Glutamatergic neuron (in vitro differentiated cells): ENCODE data around the gene CNOT6L. TPM values are rescaled to one million over a fixed set of nuclear protein-coding genes. Genes with fewer than 3 reads are reported as not detected.

Experiments used
- DNase-seq: peaks from one replicate; pipeline ENCODE4 v3.0.0; 2022
- H3K27ac Mint-ChIP-seq: one replicate; pipeline ENCODE4 v1.8.0; 2020; ENCODE audit warnings: mild to moderate bottlenecking, mixed read lengths, inconsistent platforms; ENCODE audit not compliant: unreplicated experiment
- H3K27me3 Mint-ChIP-seq: one replicate; pipeline ENCODE4 v1.8.0; 2020; ENCODE audit warnings: mild to moderate bottlenecking, moderate library complexity, mixed read lengths, inconsistent platforms; ENCODE audit not compliant: unreplicated experiment
- H3K36me3 Mint-ChIP-seq: one replicate; pipeline ENCODE4 v1.8.0; 2020; ENCODE audit warnings: mild to moderate bottlenecking, mixed read lengths, inconsistent platforms; ENCODE audit not compliant: unreplicated experiment
- H3K4me1 Mint-ChIP-seq: one replicate; pipeline ENCODE4 v1.8.0; 2020; ENCODE audit warnings: mild to moderate bottlenecking, low read depth, mixed read lengths, inconsistent platforms; ENCODE audit not compliant: unreplicated experiment
- H3K4me3 Mint-ChIP-seq: one replicate; pipeline ENCODE4 v1.8.0; 2020; ENCODE audit warnings: mild to moderate bottlenecking, mixed read lengths, inconsistent platforms; ENCODE audit not compliant: unreplicated experiment
- H3K9me3 Mint-ChIP-seq: one replicate; pipeline ENCODE4 v1.8.0; 2020; ENCODE audit warnings: mild to moderate bottlenecking, moderate library complexity, mixed read lengths, inconsistent platforms; ENCODE audit not compliant: unreplicated experiment
- total RNA-seq: library from RNA; stranded (reverse); fragmentation: NEBNext Ultra II Directional; extraction: Animal tissue kit (Norgen Biotek cat#: 25700); gene quantifications from one replicate; pipeline ENCODE4 v1.2.1, GENCODE V29; 2021; ENCODE audit not compliant: unreplicated experiment
- TF ChIP-seq, protein P1 (sequence below): fragments of 200-600 bp; sonication (generic); IDR thresholded peaks from one replicate; pipeline ENCODE4 v1.5.0; 2021; ENCODE audit not compliant: partially characterized antibody, unreplicated experiment

CNOT6L gene
- total RNA-seq, 1 donor from 2014 or later, result 11.9 TPM

DNA sequence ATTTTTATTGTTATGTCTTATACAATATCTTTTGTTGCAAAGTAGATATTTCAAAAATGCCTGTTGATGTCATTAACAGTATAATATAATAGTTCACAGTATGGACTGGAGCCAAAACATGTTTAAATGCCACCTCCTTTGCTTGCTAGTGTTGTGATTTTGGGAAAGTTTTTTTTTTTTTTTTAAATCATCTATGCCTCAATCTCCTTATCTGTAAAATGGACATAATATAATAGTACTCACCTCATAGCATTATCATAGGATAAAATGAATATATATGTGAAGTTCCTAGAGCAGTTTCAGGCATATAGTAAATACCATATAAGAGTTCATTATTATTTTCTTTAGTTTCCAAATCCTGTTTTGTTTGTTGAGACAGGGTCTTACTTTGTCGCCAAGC, 25.2 kb upstream of the CNOT6L start:
- no peaks in the 10 kb centered on the region for H3K27me3 Mint-ChIP-seq

DNA sequence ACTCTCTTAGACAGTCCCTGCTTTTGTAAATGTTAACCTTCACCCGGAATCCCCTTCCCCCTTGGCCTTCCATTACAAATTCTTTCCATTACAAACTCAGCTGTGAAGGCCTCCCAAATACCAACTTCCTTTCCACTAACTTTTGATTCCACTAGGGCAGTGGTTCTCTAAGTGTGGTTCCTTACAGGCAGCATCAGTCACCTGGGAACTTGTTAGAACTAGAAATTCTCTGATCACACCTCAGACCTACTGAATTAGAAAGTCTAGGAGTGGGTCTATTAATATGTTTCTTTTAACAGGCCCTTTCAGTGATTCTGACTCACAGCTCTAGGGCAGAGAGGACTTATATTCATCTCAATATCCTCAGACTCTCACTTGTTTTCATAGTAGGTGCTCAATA, 24.5 kb upstream of the CNOT6L start:
- DNase-seq, result no peak
- Mint-ChIP-seq H3K9me3 (no peaks in the 10 kb centered on the region), H3K27me3 (no peaks in the 10 kb centered on the region), H3K4me3 (no peak overlapping the region), H3K4me1 (no peaks in the 10 kb centered on the region), H3K36me3 (no peaks in the 10 kb centered on the region), H3K27ac (no peak overlapping the region)
- TF ChIP-seq, protein P1, sequence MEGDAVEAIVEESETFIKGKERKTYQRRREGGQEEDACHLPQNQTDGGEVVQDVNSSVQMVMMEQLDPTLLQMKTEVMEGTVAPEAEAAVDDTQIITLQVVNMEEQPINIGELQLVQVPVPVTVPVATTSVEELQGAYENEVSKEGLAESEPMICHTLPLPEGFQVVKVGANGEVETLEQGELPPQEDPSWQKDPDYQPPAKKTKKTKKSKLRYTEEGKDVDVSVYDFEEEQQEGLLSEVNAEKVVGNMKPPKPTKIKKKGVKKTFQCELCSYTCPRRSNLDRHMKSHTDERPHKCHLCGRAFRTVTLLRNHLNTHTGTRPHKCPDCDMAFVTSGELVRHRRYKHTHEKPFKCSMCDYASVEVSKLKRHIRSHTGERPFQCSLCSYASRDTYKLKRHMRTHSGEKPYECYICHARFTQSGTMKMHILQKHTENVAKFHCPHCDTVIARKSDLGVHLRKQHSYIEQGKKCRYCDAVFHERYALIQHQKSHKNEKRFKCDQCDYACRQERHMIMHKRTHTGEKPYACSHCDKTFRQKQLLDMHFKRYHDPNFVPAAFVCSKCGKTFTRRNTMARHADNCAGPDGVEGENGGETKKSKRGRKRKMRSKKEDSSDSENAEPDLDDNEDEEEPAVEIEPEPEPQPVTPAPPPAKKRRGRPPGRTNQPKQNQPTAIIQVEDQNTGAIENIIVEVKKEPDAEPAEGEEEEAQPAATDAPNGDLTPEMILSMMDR, result no peak

More for the DNA sequence above, 25.2 kb upstream of the CNOT6L start:
- no peak overlapping the region for H3K4me3 Mint-ChIP-seq
- DNase-seq, result no peak
- TF ChIP-seq, protein P1, result no peak
- no peaks in the 10 kb centered on the region for H3K9me3 Mint-ChIP-seq
- H3K36me3 Mint-ChIP-seq, result no peaks in the 10 kb centered on the region
- H3K4me1 Mint-ChIP-seq, result no peaks in the 10 kb centered on the region
- H3K27ac Mint-ChIP-seq, result no peak overlapping the region

DNA sequence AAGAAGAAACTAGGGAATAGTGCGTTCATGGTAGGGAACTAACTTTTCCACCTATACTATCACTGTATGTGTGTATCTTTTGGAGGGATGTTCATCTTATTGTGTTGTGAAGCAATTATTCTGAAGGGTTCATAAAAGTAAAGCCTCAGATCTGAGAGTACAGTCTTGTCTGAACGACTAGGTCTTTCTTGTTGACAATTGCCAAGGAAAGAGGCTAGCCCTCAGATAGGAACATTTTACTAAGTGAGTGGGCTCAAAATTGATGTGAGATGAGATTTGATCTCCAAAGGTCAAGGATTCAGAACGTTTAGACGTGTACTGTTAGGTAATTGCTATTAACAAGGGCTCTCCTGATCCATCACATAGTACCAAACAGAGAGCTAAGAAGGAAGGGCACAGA, 15.2 kb upstream of the CNOT6L start:
- no peak for DNase-seq
- no peaks in the 10 kb centered on the region for H3K9me3 Mint-ChIP-seq

DNA sequence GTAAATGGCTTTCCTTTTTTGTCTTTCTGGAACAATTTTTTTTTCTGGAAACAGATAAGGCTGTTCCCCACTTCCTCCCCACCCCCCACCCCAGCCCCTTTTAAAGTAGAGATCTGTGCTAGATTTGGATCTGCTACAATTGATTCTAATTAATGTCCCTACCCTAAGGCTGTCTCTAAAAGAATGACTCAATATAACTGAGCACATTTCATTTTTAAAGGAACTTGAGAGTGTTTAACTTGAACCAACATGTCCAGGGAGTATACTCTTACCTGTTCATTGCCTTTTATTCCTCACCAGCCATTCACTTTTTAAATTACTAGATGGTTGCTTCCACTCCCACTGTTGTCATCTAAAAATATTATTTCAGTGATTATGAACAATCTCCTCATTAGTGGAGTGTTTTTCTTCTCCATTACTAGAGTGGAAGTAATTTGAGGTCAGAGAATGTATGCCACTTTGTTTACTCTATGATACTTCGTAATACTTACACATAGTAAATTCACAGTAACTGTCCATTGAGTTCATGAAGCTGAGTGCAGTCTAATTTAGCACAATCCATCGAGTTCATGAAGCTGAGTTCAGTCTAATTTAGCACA, 14.1 kb upstream of the CNOT6L start:
- TF ChIP-seq, protein P1, result no peak
- no peaks in the 10 kb centered on the region for H3K4me1 Mint-ChIP-seq
- DNase-seq, result no peak
- no peaks in the 10 kb centered on the region for H3K27me3 Mint-ChIP-seq
- H3K9me3 Mint-ChIP-seq, result peaks cover 2% of the 10 kb centered on the region
- no peak overlapping the region for H3K4me3 Mint-ChIP-seq
- no peaks in the 10 kb centered on the region for H3K36me3 Mint-ChIP-seq
- no peak overlapping the region for H3K27ac Mint-ChIP-seq

More for the DNA sequence above, 15.2 kb upstream of the CNOT6L start:
- H3K4me1 Mint-ChIP-seq, result no peaks in the 10 kb centered on the region
- no peaks in the 10 kb centered on the region for H3K36me3 Mint-ChIP-seq
- H3K27me3 Mint-ChIP-seq, result no peaks in the 10 kb centered on the region
- no peak overlapping the region for H3K4me3 Mint-ChIP-seq
- H3K27ac Mint-ChIP-seq, result no peak overlapping the region
- TF ChIP-seq, protein P1, result no peak

DNA sequence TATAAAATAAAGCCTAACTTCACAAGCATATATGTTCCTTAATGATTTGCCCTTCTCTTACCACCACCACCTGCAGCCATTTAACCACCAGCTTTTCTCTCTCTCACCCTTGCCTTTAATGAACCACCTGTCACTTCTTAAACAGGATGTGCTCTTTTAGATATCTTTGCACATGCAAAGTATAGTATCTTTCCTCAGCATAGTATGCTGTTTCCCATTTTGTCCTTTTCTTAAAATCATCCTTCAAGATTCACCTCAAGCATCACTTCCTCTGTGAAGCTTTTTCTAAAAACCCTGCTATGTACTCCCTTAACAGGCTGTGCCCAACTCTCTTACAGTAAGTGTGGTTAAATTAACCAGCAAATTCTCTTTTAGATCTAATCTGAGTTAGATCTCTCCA, 8.2 kb upstream of the CNOT6L start:
- TF ChIP-seq, protein P1, result no peak
- no peaks in the 10 kb centered on the region for H3K27me3 Mint-ChIP-seq
- no peak for DNase-seq
- no peak overlapping the region for H3K4me3 Mint-ChIP-seq
- no peak overlapping the region for H3K27ac Mint-ChIP-seq
- peaks cover 2% of the 10 kb centered on the region for H3K9me3 Mint-ChIP-seq
- H3K4me1 Mint-ChIP-seq, result peaks cover 3% of the 10 kb centered on the region
- no peaks in the 10 kb centered on the region for H3K36me3 Mint-ChIP-seq
